HG03039 (cell line): ENCODE results near the gene MCUB.
"Not testable (repeated sequence)": the region's sequence is repeated elsewhere in the genome, so short reads cannot be mapped to it uniquely, and the experiment has no call there.

Experiments
- ATAC-seq: cut with Tn5 transposase; IDR thresholded peaks from one replicate; pipeline ENCODE4 v1.9.1; 2021; ENCODE audit warnings: mild to moderate bottlenecking, moderate library complexity; ENCODE audit not compliant: unreplicated experiment

Gene MCUB

GRCh38 chr4:109559983-109560686 lies at the start of gene MCUB:
Gene MCUB (plus strand): TSS chr4:109560246. CDS start chr4:109560338, 92 bp downstream.
- peak; percentile 90 for ATAC-seq

GRCh38 chr4:109510687-109511086 lies 49.4 kb upstream of the MCUB start:
- no peak for ATAC-seq

- no peak for ATAC-seq
These were observed 48.6 kb upstream of the MCUB start for GRCh38 chr4:109511414-109511813.

- ATAC-seq = not testable (repeated sequence)
These were observed 46.7 kb upstream of the MCUB start for GRCh38 chr4:109513368-109513767.

- ATAC-seq = no peak
These were observed 27.9 kb upstream of the MCUB start for GRCh38 chr4:109532182-109532581.

GRCh38 chr4:109545401-109545800 lies 14.6 kb upstream of the MCUB start:
- ATAC-seq = no peak

GRCh38 chr4:109547394-109547793 lies 12.7 kb upstream of the MCUB start:
- ATAC-seq = no peak

GRCh38 chr4:109548655-109549054 lies 11.4 kb upstream of the MCUB start:
- no peak for ATAC-seq

- no peak for ATAC-seq
These were observed 7.8 kb upstream of the MCUB start for GRCh38 chr4:109552237-109552636.

GRCh38 chr4:109553130-109553529 lies 6.9 kb upstream of the MCUB start:
- no peak for ATAC-seq

GRCh38 chr4:109554971-109555370 lies 5.1 kb upstream of the MCUB start:
- no peak for ATAC-seq

GRCh38 chr4:109557433-109557832 lies 2.6 kb upstream of the MCUB start:
- ATAC-seq = no peak

- not testable (repeated sequence) for ATAC-seq
These were observed 2.0 kb upstream of the MCUB start for GRCh38 chr4:109558095-109558494.

- peak; percentile 19 for ATAC-seq
These were observed 442 bp upstream of the MCUB start for GRCh38 chr4:109559625-109559982.

GRCh38 chr4:109560687-109561461 lies 828 bp downstream of the MCUB start:
- peak; percentile 47 for ATAC-seq

- ATAC-seq = no peak
These were observed 2.6 kb downstream of the MCUB start for GRCh38 chr4:109562457-109563239.

GRCh38 chr4:109571494-109571893 lies 11.4 kb downstream of the MCUB start:
- ATAC-seq = no peak

GRCh38 chr4:109572154-109572553 lies 12.1 kb downstream of the MCUB start:
- ATAC-seq = no peak

- ATAC-seq = no peak
These were observed 14.4 kb downstream of the MCUB start for GRCh38 chr4:109574443-109574850.

GRCh38 chr4:109574931-109575804 lies 15.1 kb downstream of the MCUB start:
- ATAC-seq = no peak

- ATAC-seq = no peak
These were observed 16.4 kb downstream of the MCUB start for GRCh38 chr4:109576462-109576861.
